Ishikawa (cell line): ENCODE results near the gene RNH1.

Source experiments
- CEBPB ChIP-seq: IDR thresholded peaks from 2 replicates; pipeline ENCODE4 v1.6.1; 2012
- CREB1 ChIP-seq: IDR thresholded peaks from 2 replicates; pipeline ENCODE4 v1.6.1; 2012; ENCODE audit warnings: low read depth
- EGR1 ChIP-seq: IDR thresholded peaks from 2 replicates; pipeline ENCODE4 v1.6.1; 2012
- EP300 ChIP-seq: IDR thresholded peaks from 2 replicates; pipeline ENCODE4 v1.6.1; 2012; ENCODE audit warnings: borderline replicate concordance
- FOXM1 ChIP-seq: IDR thresholded peaks from 2 replicates; pipeline ENCODE4 v1.6.1; 2012; ENCODE audit warnings: low read depth, borderline replicate concordance
- NFIC ChIP-seq: IDR thresholded peaks from 2 replicates; pipeline ENCODE4 v1.6.1; 2012
- RAD21 ChIP-seq: IDR thresholded peaks from 2 replicates; pipeline ENCODE4 v1.6.1; 2012; ENCODE audit warnings: low read depth
- TAF1 ChIP-seq: IDR thresholded peaks from 2 replicates; pipeline ENCODE4 v1.6.1; 2012; ENCODE audit warnings: low read depth, mild to moderate bottlenecking
- TEAD4 ChIP-seq: IDR thresholded peaks from 2 replicates; pipeline ENCODE4 v1.6.1; 2012
- USF1 ChIP-seq: IDR thresholded peaks from 2 replicates; pipeline ENCODE4 v1.6.1; 2012
- YY1 ChIP-seq: IDR thresholded peaks from 2 replicates; pipeline ENCODE4 v1.6.1; 2012; ENCODE audit warnings: low read depth
- ZBTB7A ChIP-seq: IDR thresholded peaks from 2 replicates; pipeline ENCODE4 v1.6.1; 2012; ENCODE audit warnings: low read depth
- TF ChIP-seq, protein P1 (sequence below): IDR thresholded peaks from 2 replicates; pipeline ENCODE4 v1.6.1; 2012
- TF ChIP-seq, protein P2 (sequence below): IDR thresholded peaks from 2 replicates; pipeline ENCODE4 v1.6.1; 2012; ENCODE audit warnings: low read depth, mild to moderate bottlenecking

- no peak for TF ChIP-seq YY1
- no peak for TF ChIP-seq EP300
- no peak for TF ChIP-seq NFIC
- TF ChIP-seq CEBPB = no peak
- TF ChIP-seq USF1 = no peak
- TF ChIP-seq TAF1 = no peak
- TF ChIP-seq, protein P1, sequence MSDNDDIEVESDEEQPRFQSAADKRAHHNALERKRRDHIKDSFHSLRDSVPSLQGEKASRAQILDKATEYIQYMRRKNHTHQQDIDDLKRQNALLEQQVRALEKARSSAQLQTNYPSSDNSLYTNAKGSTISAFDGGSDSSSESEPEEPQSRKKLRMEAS = no peak
- TF ChIP-seq, protein P2, sequence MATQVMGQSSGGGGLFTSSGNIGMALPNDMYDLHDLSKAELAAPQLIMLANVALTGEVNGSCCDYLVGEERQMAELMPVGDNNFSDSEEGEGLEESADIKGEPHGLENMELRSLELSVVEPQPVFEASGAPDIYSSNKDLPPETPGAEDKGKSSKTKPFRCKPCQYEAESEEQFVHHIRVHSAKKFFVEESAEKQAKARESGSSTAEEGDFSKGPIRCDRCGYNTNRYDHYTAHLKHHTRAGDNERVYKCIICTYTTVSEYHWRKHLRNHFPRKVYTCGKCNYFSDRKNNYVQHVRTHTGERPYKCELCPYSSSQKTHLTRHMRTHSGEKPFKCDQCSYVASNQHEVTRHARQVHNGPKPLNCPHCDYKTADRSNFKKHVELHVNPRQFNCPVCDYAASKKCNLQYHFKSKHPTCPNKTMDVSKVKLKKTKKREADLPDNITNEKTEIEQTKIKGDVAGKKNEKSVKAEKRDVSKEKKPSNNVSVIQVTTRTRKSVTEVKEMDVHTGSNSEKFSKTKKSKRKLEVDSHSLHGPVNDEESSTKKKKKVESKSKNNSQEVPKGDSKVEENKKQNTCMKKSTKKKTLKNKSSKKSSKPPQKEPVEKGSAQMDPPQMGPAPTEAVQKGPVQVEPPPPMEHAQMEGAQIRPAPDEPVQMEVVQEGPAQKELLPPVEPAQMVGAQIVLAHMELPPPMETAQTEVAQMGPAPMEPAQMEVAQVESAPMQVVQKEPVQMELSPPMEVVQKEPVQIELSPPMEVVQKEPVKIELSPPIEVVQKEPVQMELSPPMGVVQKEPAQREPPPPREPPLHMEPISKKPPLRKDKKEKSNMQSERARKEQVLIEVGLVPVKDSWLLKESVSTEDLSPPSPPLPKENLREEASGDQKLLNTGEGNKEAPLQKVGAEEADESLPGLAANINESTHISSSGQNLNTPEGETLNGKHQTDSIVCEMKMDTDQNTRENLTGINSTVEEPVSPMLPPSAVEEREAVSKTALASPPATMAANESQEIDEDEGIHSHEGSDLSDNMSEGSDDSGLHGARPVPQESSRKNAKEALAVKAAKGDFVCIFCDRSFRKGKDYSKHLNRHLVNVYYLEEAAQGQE = no peak
- TF ChIP-seq RAD21 = no peak
- TF ChIP-seq FOXM1 = no peak
- no peak for TF ChIP-seq CREB1
- TF ChIP-seq TEAD4 = no peak
- TF ChIP-seq ZBTB7A = no peak
- no peak for TF ChIP-seq EGR1
Measured at GRCh38 chr11:487571-488021, 19.4 kb downstream of the RNH1 start.
